Osteocyte (in vitro differentiated cells): Measurements from ENCODE around the gene TSGA10. TPM values are rescaled to one million over a fixed set of nuclear protein-coding genes. Genes with fewer than 3 reads are reported as not detected.

Source experiments
- DNase-seq: peaks from one replicate; pipeline ENCODE4 v3.0.0; 2021; ENCODE audit warnings: mixed read lengths; ENCODE audit not compliant: unreplicated experiment; ENCODE audit errors: extremely low spot score
- H3K27ac Mint-ChIP-seq: one replicate; pipeline ENCODE4 v1.8.0; 2021; ENCODE audit warnings: mild to moderate bottlenecking, mixed read lengths; ENCODE audit not compliant: unreplicated experiment
- H3K27me3 Mint-ChIP-seq: one replicate; pipeline ENCODE4 v1.8.0; 2021; ENCODE audit warnings: mixed read lengths; ENCODE audit not compliant: unreplicated experiment
- H3K36me3 Mint-ChIP-seq: one replicate; pipeline ENCODE4 v1.8.0; 2021; ENCODE audit warnings: mixed read lengths; ENCODE audit not compliant: unreplicated experiment
- H3K4me1 Mint-ChIP-seq: one replicate; pipeline ENCODE4 v1.8.0; 2021; ENCODE audit warnings: mixed read lengths; ENCODE audit not compliant: unreplicated experiment
- H3K4me3 Mint-ChIP-seq: one replicate; pipeline ENCODE4 v1.8.0; 2021; ENCODE audit warnings: mild to moderate bottlenecking, moderate library complexity, mixed read lengths; ENCODE audit not compliant: unreplicated experiment
- H3K9me3 Mint-ChIP-seq: one replicate; pipeline ENCODE4 v1.8.0; 2021; ENCODE audit warnings: mixed read lengths; ENCODE audit not compliant: unreplicated experiment
- total RNA-seq: library from RNA; stranded (reverse); gene quantifications from 2 replicates; pipeline ENCODE4 v1.2.1, GENCODE V29; 2021
- TF ChIP-seq, protein P1 (sequence below): fragments of 200-600 bp; sonication (generic); IDR thresholded peaks from 2 replicates; pipeline ENCODE4 v1.5.0; 2021; ENCODE audit warnings: antibody characterized with exemption, mild to moderate bottlenecking, moderate library complexity

Gene TSGA10
- total RNA-seq, 1 donor from 2014 or later = 3.6 TPM

DNA sequence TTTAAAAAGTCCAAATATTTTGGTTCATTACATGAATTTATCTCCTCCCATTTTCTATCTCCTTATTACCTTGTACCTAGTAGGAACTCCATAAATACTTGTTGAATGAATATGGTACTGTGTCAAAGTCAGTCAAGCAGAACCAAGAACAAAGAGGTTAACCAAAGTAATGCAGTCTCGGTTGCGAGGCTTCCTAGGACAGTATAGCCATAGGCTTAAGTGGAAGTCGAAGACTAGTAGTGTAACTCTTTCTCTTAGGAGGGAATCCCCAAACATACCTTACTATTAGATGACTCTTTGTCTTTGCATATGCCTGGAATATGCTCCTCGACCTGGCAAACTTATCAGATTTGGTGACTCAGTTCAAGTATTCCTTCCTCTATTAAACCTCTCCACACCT is 4.9 kb upstream of the TSGA10 start:
- H3K4me1 Mint-ChIP-seq = peaks cover 12% of the 10 kb centered on the region
- no peak overlapping the region for H3K27ac Mint-ChIP-seq
- no peak overlapping the region for H3K4me3 Mint-ChIP-seq
- H3K36me3 Mint-ChIP-seq = peaks cover 11% of the 10 kb centered on the region
- TF ChIP-seq, protein P1, sequence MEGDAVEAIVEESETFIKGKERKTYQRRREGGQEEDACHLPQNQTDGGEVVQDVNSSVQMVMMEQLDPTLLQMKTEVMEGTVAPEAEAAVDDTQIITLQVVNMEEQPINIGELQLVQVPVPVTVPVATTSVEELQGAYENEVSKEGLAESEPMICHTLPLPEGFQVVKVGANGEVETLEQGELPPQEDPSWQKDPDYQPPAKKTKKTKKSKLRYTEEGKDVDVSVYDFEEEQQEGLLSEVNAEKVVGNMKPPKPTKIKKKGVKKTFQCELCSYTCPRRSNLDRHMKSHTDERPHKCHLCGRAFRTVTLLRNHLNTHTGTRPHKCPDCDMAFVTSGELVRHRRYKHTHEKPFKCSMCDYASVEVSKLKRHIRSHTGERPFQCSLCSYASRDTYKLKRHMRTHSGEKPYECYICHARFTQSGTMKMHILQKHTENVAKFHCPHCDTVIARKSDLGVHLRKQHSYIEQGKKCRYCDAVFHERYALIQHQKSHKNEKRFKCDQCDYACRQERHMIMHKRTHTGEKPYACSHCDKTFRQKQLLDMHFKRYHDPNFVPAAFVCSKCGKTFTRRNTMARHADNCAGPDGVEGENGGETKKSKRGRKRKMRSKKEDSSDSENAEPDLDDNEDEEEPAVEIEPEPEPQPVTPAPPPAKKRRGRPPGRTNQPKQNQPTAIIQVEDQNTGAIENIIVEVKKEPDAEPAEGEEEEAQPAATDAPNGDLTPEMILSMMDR = no peak
- H3K9me3 Mint-ChIP-seq = no peaks in the 10 kb centered on the region
- H3K27me3 Mint-ChIP-seq = no peaks in the 10 kb centered on the region
- no peak for DNase-seq

GRCh38 chr2:99158599-99158998 is 3.9 kb upstream of the TSGA10 start:
- no peak for DNase-seq
- Mint-ChIP-seq H3K27ac (no peak overlapping the region), H3K4me1 (peaks cover 21% of the 10 kb centered on the region), H3K27me3 (no peaks in the 10 kb centered on the region), H3K9me3 (no peaks in the 10 kb centered on the region), H3K4me3 (no peak overlapping the region), H3K36me3 (peaks cover 11% of the 10 kb centered on the region)
- TF ChIP-seq, protein P1 = no peak

- no peak overlapping the region for H3K27ac Mint-ChIP-seq
- peak overlapping the region; percentile 7 for H3K4me3 Mint-ChIP-seq
- peaks cover 21% of the 10 kb centered on the region for H3K4me1 Mint-ChIP-seq
Observed at GRCh38 chr2:99156891-99157290, 2.1 kb upstream of the TSGA10 start.

DNA sequence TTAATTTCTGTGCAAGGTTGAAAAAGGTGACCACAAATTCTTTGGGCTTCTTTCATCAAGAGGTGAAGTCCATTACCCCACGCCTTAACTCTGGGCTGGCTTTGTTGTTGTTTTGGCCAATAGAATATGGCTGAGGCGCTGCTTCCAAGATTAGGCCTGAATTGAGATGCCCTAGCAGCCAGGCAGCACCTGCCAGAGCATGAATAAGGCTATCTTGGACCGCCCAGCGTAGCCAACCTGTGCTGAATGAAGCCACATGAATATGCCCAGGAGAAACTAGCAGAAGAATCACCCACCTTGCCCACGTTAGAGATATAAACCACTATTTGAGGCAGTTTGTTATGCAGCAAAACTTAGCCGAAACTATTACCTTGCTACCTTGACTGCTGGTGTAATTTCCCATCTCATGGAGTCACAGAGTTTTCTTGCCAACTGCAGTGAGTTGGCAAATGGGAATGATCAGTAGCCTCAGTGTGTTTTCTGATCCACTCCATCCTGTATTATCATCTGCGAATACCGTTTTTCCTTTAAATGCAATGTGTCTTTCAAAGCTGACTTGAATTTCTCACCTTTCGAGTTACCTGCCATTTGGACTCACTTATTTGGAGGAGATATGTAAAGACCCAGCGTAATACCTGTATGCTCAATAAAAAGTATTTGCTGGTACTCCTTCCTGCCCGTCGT is 679 bp downstream of the TSGA10 start:
- DNase-seq = no peak
- Mint-ChIP-seq H3K4me3 (peak overlapping the region; percentile 87), H3K4me1 (peaks cover 21% of the 10 kb centered on the region), H3K9me3 (no peaks in the 10 kb centered on the region), H3K27me3 (no peaks in the 10 kb centered on the region), H3K36me3 (peaks cover 6% of the 10 kb centered on the region), H3K27ac (peak overlapping the region; percentile 92)
- TF ChIP-seq, protein P1 = no peak

More at GRCh38 chr2:99156891-99157290, 2.1 kb upstream of the TSGA10 start:
- peaks cover 8% of the 10 kb centered on the region for H3K36me3 Mint-ChIP-seq
- H3K27me3 Mint-ChIP-seq = no peaks in the 10 kb centered on the region
- no peak for DNase-seq
- TF ChIP-seq, protein P1 = no peak
- H3K9me3 Mint-ChIP-seq = no peaks in the 10 kb centered on the region

DNA sequence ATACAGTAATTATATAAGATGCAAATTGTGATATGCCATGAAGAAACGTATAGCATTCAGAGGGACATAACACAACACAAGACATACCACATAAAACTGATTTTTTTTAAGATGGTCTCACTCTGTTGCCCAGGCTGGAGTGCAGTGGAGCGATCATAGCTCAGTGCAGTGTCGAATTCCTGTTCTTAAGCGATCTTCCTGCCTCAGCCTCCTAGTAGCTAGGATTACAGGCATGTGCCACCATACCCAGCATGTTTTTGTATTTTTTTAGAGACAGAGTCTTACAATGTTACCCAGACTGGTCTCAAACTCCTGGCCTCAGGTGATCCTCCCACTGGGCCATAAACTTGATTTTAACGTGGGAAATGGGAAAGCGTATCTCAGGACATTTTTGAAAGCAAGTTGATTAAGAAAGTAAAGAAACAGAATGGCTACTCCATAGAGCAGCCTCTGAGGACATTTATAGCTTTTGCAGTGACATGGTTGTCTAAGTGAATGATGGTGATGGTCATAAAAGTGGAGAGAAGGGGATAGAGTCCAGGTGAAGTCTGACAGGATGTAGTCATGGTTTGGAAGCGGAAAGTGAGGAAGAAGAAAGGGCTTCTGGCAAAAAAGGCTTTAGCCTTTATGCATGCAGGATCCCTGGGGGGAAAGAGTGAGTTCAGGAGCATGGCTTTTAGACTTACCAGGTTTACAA is 2.4 kb downstream of the TSGA10 start:
- Mint-ChIP-seq H3K9me3 (no peaks in the 10 kb centered on the region), H3K4me1 (peaks cover 21% of the 10 kb centered on the region), H3K27me3 (no peaks in the 10 kb centered on the region), H3K4me3 (no peak overlapping the region), H3K27ac (no peak overlapping the region), H3K36me3 (peaks cover 3% of the 10 kb centered on the region)
- DNase-seq = no peak
- TF ChIP-seq, protein P1 = no peak
